Left colon (tissue), 2 donors: ENCODE results near the gene SLC9A7. TPM values are rescaled to one million over a fixed set of nuclear protein-coding genes. Genes with fewer than 3 reads are reported as not detected.
A peak's percentile ranks its signal among the peaks of the same experiment; 100 is the strongest.

Experiments used
- ATAC-seq: fragments of 200-7000 bp; cut with Tn5 transposase; one replicate; pipeline ENCODE4 v1.9.1; 2020; ENCODE audit warnings: mild to moderate bottlenecking, moderate library complexity
- DNase-seq, 2 donors: peaks; one replicate each; pipeline ENCODE4 v3.0.0-alpha.2; 2020
- intact Hi-C, 2 donors: fragments of 100-400 bp; cut with DNase I in 1 of 2; cut with micrococcal nuclease in 1 of 2; formaldehyde crosslinking; loops; one replicate each; pipeline versions ENCODE4 v1.11.2 to v1.14.0; 2022; cut with DNase I, micrococcal nuclease
- total RNA-seq, 2 donors: library from RNA; stranded (reverse); fragmentation: NEBNext Ultra II Directional; extraction: Animal tissue kit (Norgen Biotek cat#: 25700); gene quantifications; one replicate each; pipeline ENCODE4 v1.2.1, GENCODE V29; 2021
- donor health status: DM: no; HTN: no; CAD: no.
- donor health status: DM: yes; HTN: yes; CAD: no.

The SLC9A7 gene
- total RNA-seq, 2 donors from 2014 or later, result 0.95 to 1.9 TPM

DNA sequence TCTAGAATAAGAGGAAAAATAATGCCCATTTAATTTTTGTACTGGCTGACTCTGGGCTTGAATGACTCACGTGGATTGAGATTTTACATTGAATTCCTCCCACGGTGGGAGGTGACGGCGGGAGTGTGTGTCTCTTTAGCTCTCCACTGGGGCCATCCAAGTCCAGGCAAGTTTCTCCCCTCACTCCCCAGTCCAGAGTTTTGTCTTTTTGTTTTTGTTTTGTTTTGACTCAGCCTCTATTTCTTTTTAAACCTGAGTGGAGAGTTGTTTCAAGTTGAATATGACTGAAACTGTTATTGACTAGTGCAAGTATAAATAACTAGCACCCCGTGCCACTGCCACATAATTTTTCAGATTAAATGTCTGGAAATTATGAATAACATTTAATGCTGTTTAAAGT, 171.8 kb downstream of the SLC9A7 start:
- no peak for ATAC-seq
- intact Hi-C loops, result no loop called here
- no peak for DNase-seq

DNA sequence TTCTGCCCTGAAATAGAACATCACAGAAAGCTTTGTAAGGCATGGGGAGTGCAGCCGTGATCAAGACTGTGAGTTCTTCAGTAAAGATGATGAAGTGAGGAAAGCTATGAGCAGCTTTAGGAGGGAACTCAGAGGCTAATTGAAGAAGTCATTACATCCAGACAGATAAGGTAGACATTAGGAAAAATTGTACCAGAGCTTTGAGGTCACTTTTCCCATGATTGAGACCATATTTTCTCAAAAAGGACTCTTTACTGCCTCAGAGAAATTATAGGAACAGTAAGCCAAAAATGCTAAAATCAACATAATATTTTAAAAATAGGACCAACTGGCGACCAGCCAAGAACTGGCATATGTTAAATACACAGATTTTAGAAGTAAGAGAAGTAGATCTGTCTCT, 174.2 kb downstream of the SLC9A7 start:
- ATAC-seq (no peak), DNase-seq (no peak)
- intact Hi-C loops, result no loop called here

DNA sequence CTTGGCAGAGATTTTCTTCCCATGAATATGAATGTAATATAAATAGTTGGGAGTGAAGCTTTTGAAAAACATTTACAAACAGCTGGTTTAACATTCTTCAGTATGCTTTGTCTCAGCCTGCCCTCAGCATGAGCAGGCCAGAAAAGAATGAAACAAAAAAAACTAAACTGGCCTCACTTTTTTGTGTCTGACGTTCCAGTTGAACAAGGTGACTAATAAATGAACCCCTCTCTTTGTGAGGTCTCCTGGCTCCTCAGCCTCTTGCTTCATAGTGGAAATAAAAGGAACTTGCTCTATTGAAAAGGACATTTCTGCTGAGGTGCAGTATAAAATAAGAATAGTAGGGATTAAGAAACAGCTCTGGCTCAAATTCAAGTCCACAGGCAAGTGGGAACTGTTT, 176.0 kb downstream of the SLC9A7 start:
- ATAC-seq, result no peak
- intact Hi-C loops, result no loop called here
- DNase-seq, result no peak

DNA sequence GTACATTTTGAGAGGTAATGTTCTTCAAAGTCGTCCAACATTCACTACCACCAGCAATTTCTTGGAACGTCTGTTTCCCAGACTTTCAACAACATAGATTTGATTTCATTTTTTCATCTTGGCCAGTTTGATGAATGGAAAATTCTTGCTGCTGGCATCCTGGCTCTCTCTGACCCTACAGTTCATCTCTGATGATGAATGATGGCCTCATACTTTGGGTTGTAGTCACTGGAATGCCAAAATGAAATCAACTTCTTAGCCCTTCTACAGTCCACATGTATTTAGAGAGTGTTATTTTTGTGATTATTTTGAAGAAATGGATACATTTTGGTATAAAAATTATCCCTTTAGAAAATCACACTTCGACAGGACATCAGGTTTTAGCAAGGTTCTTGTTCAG, 176.6 kb downstream of the SLC9A7 start:
- no peak for DNase-seq
- no peak for ATAC-seq
- intact Hi-C loops, result no loop called here

DNA sequence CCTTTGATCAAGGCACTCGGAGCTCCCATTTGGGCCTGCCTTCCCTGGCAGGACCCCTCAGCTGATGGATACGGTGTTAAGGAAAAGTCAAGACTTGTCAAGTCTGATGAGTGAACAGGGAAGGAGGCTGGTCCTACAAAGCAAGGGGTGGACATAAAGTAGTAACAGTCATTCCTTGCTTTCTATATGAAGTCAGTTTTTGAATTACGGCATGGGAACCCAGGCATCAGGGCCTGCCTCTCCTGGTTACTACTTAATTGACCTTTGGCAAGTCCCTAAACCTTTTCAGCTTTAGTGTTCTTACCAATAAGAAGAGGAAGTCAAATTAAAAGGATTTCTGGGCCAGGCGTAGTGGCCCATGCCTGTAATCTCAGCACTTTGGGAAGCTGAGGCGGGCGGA, 178.3 kb downstream of the SLC9A7 start:
- intact Hi-C loops, result no loop called here
- no peak for ATAC-seq
- DNase-seq, result no peak

DNA sequence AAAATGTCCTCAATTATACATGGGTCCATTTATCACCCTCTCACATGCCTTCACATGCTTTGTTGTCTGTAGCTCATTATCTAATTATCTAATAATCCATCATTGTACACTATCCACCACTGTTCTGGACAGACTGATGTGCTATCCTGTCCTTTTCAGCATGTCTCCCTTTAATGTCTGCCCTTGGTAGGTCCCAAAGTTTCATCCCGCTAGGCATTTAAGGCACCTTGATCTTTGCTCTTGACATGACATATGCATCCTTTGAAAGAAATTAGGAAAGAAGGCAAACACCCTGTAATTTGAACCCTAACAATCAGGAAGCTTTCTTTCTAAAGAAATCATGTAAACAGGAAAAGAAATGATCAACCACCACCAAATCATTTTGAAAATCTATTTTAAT, 179.7 kb downstream of the SLC9A7 start:
- intact Hi-C loops, result no loop called here
- no peak for DNase-seq
- no peak for ATAC-seq

DNA sequence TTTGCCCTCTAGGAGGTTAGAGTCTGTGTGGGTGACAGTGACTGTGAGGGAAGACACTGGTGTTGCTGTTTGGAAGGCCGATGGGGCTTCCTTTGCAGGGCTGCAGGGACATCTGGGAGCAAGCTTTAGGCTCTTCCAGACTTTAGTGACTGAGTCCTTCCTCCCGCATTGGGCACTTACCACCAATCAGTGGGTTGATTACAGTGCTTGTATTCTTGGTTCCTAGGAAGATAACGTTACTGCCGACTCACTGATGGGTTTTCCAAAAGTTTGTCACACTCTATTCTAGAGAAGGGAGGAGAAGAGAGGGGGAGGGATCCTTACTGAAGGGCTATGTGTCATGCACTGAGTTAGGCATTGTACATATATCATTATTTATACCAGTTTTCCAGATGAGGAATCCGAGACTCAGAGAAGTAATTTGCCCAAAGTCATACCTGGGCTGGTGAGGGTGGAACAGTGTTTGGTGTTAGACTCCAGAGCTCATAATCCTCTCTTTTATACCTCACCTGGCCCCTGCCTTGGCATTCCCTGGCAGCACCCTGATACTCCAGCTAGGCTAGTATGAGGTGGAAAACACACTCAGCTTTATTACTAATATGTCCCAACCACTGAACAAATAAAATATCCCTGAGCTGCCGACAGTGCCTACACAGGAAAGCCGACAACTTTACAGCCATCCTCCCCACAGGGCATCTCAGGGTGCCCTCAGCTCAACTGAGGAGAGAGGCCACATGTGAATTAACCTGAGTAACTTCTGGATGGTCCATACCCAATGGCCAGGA, 181.5 kb downstream of the SLC9A7 start:
- intact Hi-C loops, result no loop called here
- no peak for ATAC-seq

DNA sequence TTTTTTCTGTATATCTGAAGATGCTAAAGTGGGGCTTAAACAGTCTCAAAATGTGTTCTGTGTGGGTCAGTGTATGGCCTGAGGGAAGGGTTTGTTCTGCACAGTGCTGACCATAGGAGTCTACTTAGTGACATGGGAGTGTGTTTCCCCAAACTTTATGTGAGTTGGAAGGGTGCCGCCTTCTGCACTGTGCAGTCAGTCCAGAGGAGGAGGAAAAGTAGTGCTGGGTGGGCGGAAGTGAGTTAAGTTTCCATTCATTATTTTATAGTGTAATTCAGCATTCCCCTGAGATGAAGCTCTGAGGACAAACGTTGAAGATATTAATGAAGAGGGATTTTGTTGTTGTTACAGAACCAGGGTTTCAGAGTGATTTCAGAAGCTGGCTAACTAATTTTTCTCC, 182.5 kb downstream of the SLC9A7 start:
- DNase-seq (no peak), ATAC-seq (no peak)
- intact Hi-C loops, result no loop called here

More for the DNA sequence above, 181.5 kb downstream of the SLC9A7 start:
- no peak for DNase-seq

DNA sequence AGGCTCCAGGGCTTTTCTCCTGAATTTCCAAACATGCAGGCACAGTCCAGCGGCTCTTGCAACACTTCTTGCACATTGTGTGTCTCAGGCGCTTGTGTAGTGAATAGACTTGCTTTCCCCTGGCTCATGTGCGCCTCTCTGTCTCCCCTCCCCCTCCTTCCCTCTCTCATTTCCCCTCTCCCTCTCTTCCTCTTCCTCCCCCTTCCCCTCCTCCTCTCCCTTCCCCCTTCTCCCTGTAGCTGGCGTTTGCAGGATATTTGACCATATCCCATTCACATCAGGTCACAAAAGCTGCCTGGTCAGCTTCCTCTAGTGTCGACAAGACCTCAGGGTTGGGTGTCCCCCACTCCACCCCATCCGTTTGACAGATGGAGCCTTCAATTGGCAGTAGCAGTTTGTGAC, 182.9 kb downstream of the SLC9A7 start:
- no peak for DNase-seq
- ATAC-seq, result no peak
- intact Hi-C loops, result no loop called here

DNA sequence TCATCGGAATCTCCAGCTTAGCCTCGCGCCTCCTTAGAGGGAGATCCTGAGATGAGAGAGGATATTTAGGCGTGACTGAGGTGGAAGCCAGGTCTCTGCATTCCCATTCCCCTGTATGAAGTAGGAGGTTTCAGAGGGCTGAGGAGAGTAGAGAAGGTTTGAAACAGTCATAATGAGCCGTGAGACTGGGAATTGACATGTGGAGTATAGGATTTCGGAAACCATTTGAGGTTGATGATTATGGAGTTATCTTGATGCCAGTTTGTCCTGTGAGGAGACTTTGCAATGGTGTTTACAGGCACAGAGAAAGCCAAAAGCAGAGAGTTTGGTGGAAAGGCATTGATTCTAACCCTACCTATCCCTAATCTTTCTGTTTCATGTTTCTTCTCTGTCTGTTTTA, 183.3 kb downstream of the SLC9A7 start:
- DNase-seq, result no peak
- intact Hi-C loops, result no loop called here

DNA sequence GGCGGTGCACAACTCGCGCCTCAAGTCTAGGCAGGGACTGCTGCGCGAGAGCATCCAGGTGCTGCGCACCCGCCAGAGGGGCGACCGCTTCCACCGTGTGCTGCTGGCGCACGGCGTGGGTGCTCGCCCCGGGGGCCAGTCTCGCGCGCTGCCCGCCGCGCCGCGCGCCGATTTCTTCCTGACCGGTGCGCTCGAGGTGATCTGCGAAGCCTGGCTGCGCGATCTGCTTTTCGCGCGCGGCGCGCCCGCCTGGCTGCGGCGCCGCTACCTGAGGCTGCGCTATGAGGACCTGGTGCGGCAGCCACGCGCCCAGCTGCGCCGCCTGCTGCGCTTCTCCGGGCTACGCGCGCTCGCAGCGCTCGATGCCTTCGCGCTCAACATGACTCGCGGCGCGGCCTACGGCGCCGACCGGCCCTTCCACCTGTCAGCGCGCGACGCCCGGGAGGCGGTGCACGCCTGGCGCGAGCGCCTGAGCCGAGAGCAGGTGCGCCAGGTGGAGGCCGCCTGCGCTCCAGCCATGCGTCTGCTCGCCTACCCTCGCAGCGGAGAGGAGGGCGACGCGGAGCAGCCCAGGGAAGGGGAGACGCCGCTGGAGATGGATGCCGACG, 184.0 kb downstream of the SLC9A7 start:
- peak in 1 of 2 donors; percentile 16 for DNase-seq
- intact Hi-C loops, result no loop called here
- ATAC-seq, result no peak

More for the DNA sequence above, 183.3 kb downstream of the SLC9A7 start:
- no peak for ATAC-seq

DNA sequence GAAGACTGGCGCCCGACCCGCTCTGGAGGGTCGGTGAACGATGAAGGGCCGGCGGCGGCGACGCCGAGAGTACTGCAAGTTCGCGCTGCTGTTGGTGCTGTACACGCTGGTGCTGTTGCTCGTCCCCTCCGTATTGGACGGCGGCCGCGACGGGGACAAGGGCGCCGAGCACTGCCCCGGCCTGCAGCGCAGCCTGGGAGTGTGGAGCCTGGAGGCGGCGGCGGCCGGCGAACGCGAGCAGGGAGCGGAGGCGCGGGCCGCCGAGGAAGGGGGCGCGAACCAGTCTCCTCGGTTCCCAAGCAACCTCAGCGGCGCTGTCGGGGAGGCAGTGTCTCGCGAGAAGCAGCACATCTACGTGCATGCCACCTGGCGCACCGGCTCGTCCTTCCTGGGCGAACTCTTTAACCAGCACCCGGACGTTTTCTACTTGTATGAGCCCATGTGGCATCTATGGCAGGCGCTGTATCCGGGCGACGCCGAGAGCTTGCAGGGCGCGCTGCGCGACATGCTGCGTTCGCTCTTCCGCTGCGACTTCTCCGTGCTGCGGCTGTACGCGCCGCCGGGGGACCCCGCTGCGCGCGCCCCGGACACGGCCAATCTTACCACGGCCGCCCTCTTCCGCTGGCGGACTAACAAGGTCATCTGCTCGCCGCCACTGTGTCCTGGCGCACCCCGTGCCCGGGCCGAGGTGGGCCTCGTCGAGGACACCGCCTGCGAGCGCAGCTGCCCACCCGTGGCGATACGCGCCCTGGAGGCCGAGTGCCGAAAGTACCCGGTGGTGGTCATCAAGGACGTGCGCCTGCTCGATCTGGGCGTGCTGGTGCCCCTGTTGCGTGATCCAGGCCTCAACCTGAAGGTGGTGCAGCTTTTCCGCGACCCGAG, 184.8 kb downstream of the SLC9A7 start:
- DNase-seq (peak; percentile 69), ATAC-seq (peak; percentile 73)
- intact Hi-C loops, result no loop called here

DNA sequence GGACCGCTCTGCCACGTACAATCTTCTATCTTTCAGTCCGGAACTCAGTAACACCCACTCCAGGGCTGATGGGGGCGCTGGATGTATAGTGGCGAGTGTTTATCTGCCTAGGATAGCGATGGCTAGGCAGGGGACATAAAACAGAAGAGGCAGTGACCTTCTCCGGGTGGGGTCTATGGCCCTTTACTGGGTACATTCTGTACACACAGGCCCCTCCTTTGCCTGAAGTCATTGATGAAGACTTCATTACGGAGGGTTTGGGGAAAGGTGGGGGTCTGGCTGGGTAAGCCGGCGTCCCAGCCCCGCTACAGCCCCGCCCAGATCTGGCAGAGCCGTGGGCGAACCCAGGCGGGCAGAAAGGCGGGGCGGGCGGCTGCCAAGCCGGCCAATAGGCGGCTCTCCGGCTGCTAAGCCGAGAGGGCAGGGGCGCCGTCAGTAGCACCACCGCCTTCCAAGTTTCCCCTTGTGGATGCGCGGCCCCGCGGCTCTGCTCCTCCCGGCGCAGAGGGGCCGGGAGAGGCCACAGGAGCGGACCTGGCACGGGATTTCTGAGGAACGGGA, 185.5 kb downstream of the SLC9A7 start, which contains the start of gene CHST7:
CHST7 (plus strand) TSS at position 435 of the 561 bp plus-strand sequence. CDS start 167 bp downstream, outside the sequence.
- ATAC-seq, result peak; percentile 86
- peak; percentile 57 to 64 for DNase-seq
- intact Hi-C loops, result no loop called here

DNA sequence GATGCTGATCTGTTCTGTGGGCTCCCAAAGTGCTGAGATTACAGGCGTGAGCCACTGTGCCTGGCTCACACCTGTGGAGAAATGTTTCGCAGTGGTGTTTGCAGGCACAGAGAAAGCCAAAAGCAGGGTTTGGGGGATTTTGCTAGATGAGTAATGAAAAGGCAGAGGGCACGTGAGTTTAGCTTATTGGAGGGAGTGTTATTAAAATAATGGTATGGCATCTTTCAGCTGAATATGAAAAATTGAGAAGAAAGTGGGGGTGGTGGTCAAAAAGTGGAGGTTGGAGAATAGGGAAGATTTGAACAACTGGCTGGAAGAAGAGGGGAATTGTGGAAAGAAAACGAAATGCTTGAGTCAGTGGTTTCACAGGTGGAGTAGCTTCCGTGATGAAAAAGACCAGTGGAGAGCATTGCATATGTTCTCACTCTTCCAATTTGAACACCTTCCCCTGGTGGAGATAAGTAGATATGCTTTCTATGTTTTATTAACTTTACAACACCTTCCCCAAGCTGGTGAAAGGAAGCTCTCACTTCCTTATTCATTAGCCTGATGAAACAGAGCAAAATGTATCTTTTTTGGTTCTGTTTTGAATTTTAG, 186.5 kb downstream of the SLC9A7 start:
- DNase-seq (no peak), ATAC-seq (peak; percentile 44)
- intact Hi-C loops, result no loop called here

DNA sequence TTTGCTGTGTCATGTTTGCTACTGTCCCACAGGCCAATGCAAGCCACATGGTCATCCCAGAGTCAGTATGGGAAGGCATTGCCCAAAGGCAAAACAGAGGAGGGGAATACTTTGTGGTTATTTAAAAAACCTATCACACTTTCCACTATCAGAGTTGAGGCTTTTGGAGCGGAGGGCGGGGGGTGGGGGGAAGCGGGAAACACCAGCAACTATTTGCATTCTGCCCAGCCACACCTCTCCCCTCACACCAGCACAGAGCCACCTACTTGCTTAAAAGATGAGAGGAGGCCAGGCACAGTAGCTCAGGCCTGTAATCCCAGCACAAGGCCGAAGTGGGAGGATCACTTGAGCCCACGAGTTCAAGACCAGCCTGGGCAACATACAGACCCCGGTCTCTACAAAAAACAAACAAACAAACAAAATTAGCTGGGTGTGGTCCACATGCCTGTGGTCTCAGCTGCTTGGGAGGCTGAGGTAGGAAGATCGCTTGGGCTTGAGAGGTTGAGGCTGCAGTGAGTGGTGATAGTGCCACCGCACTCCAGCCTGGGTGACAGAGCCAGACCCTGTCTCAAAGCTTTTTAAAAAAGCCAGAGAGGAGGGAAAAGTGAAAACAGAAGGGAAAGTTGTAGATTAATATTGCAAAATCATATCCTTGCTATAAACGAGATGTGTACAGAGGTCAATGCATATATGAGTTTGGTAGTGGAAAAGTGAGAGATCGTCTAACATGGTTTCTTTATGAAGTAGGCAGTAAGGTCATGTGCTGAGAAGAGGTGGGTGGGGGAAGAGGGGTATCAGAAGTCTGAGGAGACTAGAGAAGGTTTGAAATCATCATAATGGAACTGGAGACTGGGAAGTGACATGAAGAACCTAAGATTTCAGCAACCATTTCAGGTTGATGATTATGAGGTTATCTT, 187.2 kb downstream of the SLC9A7 start:
- ATAC-seq (no peak), DNase-seq (no peak)
- intact Hi-C loops, result no loop called here

DNA sequence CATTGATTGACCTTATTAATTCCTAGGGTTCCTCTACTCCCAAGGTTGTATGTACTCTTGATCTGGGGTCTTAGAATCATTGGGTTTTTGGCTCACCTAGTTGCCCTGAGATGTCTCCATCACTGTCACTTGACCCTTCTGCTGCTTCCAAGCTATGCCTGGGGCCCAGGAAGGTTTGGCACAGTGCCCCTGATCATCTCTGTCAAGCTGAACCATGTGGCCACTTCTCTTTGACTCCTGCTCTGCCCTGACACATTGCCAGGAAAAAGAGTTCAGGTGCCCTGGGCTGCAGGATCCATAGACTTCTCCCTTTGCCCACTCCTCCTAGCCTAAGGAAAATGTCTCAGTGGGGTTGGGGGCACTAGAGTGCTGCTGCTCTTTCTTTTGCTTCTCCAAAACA, 189.3 kb downstream of the SLC9A7 start:
- DNase-seq (no peak), ATAC-seq (no peak)
- intact Hi-C loops, result no loop called here

DNA sequence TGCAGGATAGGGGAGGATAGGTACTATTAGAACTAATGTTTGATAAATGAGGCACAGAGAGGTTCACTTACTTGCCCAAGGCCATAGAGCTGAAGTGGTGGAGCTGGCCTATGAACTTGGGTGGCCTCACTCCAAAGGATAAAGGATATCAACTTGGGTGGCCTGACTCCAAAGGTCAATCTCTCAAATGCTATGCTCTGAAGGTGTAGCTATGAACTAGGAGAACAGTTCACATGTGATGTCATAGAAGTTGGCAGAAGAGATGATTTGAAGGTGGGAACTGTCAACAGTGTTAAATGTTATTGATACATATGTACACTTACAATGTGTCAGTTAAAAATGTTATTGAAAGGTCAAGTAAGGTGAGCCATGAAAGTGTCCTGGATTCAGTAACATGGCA, 191.5 kb downstream of the SLC9A7 start:
- no peak for DNase-seq
- peak; percentile 70 for ATAC-seq
- intact Hi-C loops, result no loop called here
